Common myeloid progenitor, CD34-positive (primary cell): Measurements from ENCODE around the gene RAB9A. TPM values are rescaled to one million over a fixed set of nuclear protein-coding genes. Genes with fewer than 3 reads are reported as not detected.
"Not testable (repeated sequence)": the region's sequence is repeated elsewhere in the genome, so short reads cannot be mapped to it uniquely, and the experiment has no call there.

Experiments used
- CTCF ChIA-PET: fragments of 350-600 bp; sonication (Branson Sonifier 250); formaldehyde crosslinking; loops from one replicate; lab custom pipeline; 2021; ENCODE audit warnings: antibody characterized with exemption; lab: Charles Lee
- POLR2A ChIA-PET: fragments of 350-600 bp; sonication (Branson Sonifier 250); formaldehyde crosslinking; loops from one replicate; lab custom pipeline; 2021; ENCODE audit warnings: antibody characterized with exemption; lab: Charles Lee
- DNase-seq, 3 donors: peaks; one replicate each; pipeline versions ENCODE4 v3.0.0 to v3.0.0-alpha.2; 2013
- H3K27ac ChIP-seq, 2 experiments: 1 replicate in 1 of 2; 2 replicates in 1 of 2; pipeline ENCODE4 v1.7.0; 2013; ENCODE audit warnings: inconsistent platforms in 2 of 2, low read length in 2 of 2, mild to moderate bottlenecking in 2 of 2, low read depth in 1 of 2, moderate library complexity in 1 of 2; ENCODE audit not compliant: severe bottlenecking in 2 of 2, insufficient read depth in 1 of 2, poor library complexity in 1 of 2
- H3K27me3 ChIP-seq, 5 experiments: replicated peaks in 2 of 5; 1 replicate in 3 of 5; 2 replicates in 2 of 5; pipeline versions ENCODE4 v1.6.1 to v1.7.0; 2013; ENCODE audit warnings: low read length in 4 of 5, mild to moderate bottlenecking in 2 of 5, moderate library complexity in 2 of 5, inconsistent platforms in 1 of 5; ENCODE audit not compliant: insufficient read depth in 5 of 5, control insufficient read depth in 4 of 5
- H3K36me3 ChIP-seq, 4 experiments: 1 replicate in 2 of 4; 2 replicates in 2 of 4; pipeline versions ENCODE4 v1.6.1 to v1.7.0; 2013; ENCODE audit warnings: low read length in 3 of 4, control low read depth in 1 of 4, mild to moderate bottlenecking in 1 of 4; ENCODE audit not compliant: control insufficient read depth in 4 of 4, insufficient read depth in 4 of 4
- H3K4me1 ChIP-seq, 4 experiments: 1 replicate in 3 of 4; 2 replicates in 1 of 4; pipeline versions ENCODE4 v1.6.1 to v1.7.1; 2013; ENCODE audit warnings: low read length in 3 of 4, mild to moderate bottlenecking in 3 of 4, control low read depth in 1 of 4, inconsistent platforms in 1 of 4, moderate library complexity in 1 of 4; ENCODE audit not compliant: control insufficient read depth in 4 of 4, insufficient read depth in 4 of 4; ENCODE audit errors: control extremely low read depth in 1 of 4
- H3K4me3 ChIP-seq, 7 experiments: 1 replicate in 4 of 7; 2 replicates in 3 of 7; pipeline versions ENCODE4 v1.5.1 to v1.7.0; 2013; ENCODE audit warnings: mild to moderate bottlenecking in 7 of 7, low read length in 6 of 7, moderate library complexity in 6 of 7, inconsistent platforms in 2 of 7, low read depth in 2 of 7, control low read depth in 1 of 7; ENCODE audit not compliant: insufficient read depth in 4 of 7, control insufficient read depth in 1 of 7; ENCODE audit errors: extremely low read depth in 1 of 7
- H3K9me3 ChIP-seq, 5 experiments: 1 replicate in 4 of 5; 2 replicates in 1 of 5; pipeline versions ENCODE4 v1.6.1 to v1.7.1; 2013; ENCODE audit warnings: low read length in 4 of 5, mild to moderate bottlenecking in 2 of 5, inconsistent platforms in 1 of 5, low read depth in 1 of 5, moderate library complexity in 1 of 5; ENCODE audit not compliant: control insufficient read depth in 4 of 5, insufficient read depth in 2 of 5; ENCODE audit errors: control extremely low read depth in 1 of 5
- WGBS: methylation state at CpG from one replicate; pipeline ENCODE4 v1.1.5; 2013; ENCODE audit not compliant: insufficient coverage; 5-methylcytosine and 5-hydroxymethylcytosine counted together
- polyA plus RNA-seq: library from polyadenylated mRNA; unstranded; fragments of 120-200 nt; gene quantifications from one replicate; pipeline ENCODE4 v1.2.1, GENCODE V29; 2013

RAB9A gene
- polyA plus RNA-seq, result 22.9 TPM

GRCh38 chrX:13688958-13689740 is at the start of gene RAB9A:
TSS of gene RAB9A (plus strand) at chrX:13689128. CDS start at chrX:13708747, 19,619 bp downstream.
- WGBS, result under 1% methylated on average over 47 of the region's 68 CpGs
- Histone ChIP-seq H3K27me3 (peaks cover 0 to 24% (median 0%) of the 10 kb centered on the region in 5 experiments), H3K9me3 (no peaks in the 10 kb centered on the region), H3K36me3 (no peaks in the 10 kb centered on the region), H3K4me3 (peak within 1 kb of the TSS; percentile 40 to 90 (median 74)), H3K4me1 (peaks cover 2 to 21% (median 12%) of the 10 kb centered on the region in 4 experiments), H3K27ac (peak within 1 kb of the TSS; percentile 54 to 83)
- ChIA-PET POLR2A (interaction anchor here (2.1 kb wide), 1 partner anchor 46 kb away, joined by 5 read pairs; the partner anchor contains the start of genes OFD1 and TRAPPC2), CTCF (interaction anchor here (1.1 to 1.4 kb wide), 2 partner anchors 8 to 57 kb away, joined by 3 read pairs; no protein-coding TSS in a partner anchor)
- DNase-seq, result peak; percentile 55 to 72 (median 68)

- WGBS, result no CpG with 5 or more reads among the region's 4 CpGs
- H3K27ac ChIP-seq, POLR2A ChIA-PET, H3K4me3 ChIP-seq, DNase-seq, H3K36me3 ChIP-seq, H3K4me1 ChIP-seq, H3K27me3 ChIP-seq: not testable (repeated sequence)
- CTCF ChIA-PET, result interaction anchor here (1.5 kb wide), 1 partner anchor 135 kb away, joined by 5 read pairs; no protein-coding TSS in a partner anchor
- H3K9me3 ChIP-seq, result peaks cover 0 to 11% (median 9%) of the 10 kb centered on the region in 5 experiments
Measured at GRCh38 chrX:13641684-13642083, 47.2 kb upstream of the RAB9A start.

- Histone ChIP-seq H3K27ac (no peak overlapping the region), H3K4me1 (peaks cover 0 to 7% (median 0%) of the 10 kb centered on the region in 4 experiments), H3K9me3 (no peaks in the 10 kb centered on the region), H3K4me3 (no peak overlapping the region), H3K36me3 (no peaks in the 10 kb centered on the region), H3K27me3 (no peaks in the 10 kb centered on the region)
- ChIA-PET POLR2A (interaction anchor here (0.6 kb wide), 1 partner anchor 97 kb away, joined by 3 read pairs; no protein-coding TSS in a partner anchor), CTCF (interaction anchor here (0.7 to 4.7 kb wide), 14 partner anchors 9 to 384 kb away, joined by 3 to 62 read pairs (median 4); partner anchors contain the start of gene GEMIN8)
- no peak for DNase-seq
- 59% methylated on average over 6 of the region's 9 CpGs for WGBS
Measured at GRCh38 chrX:13645464-13646153, 43.3 kb upstream of the RAB9A start.

- no peak overlapping the region for H3K4me3 ChIP-seq
- WGBS, result 8% methylated on average over 2 of the region's 3 CpGs
- no peaks in the 10 kb centered on the region for H3K36me3 ChIP-seq
- no peaks in the 10 kb centered on the region for H3K27me3 ChIP-seq
- peak in 2 of 3 donors; percentile 50 to 60 for DNase-seq
- CTCF ChIA-PET, result interaction anchor here (0.6 to 4.7 kb wide), 15 partner anchors 9 to 383 kb away, joined by 3 to 62 read pairs (median 4); partner anchors contain the start of gene GEMIN8
- no peak overlapping the region for H3K27ac ChIP-seq
- POLR2A ChIA-PET, result interaction anchor here (0.6 kb wide), 1 partner anchor 97 kb away, joined by 3 read pairs; no protein-coding TSS in a partner anchor
- H3K4me1 ChIP-seq, result peaks cover 0 to 7% (median 0%) of the 10 kb centered on the region in 4 experiments
- H3K9me3 ChIP-seq, result no peaks in the 10 kb centered on the region
Measured at GRCh38 chrX:13646154-13646549, 42.8 kb upstream of the RAB9A start.

- Histone ChIP-seq H3K4me1 (peaks cover 5 to 13% (median 7%) of the 10 kb centered on the region in 4 experiments), H3K27ac (peak overlapping the region in 1 of 2 experiments; percentile 81), H3K36me3 (no peaks in the 10 kb centered on the region), H3K27me3 (no peaks in the 10 kb centered on the region), H3K9me3 (no peaks in the 10 kb centered on the region), H3K4me3 (no peak overlapping the region)
- peak; percentile 80 to 94 (median 90) for DNase-seq
- WGBS, result 65% methylated on average over 8 of the region's 8 CpGs
- ChIA-PET POLR2A (no interaction called here), CTCF (interaction anchor here (2.7 to 4.7 kb wide), 2 partner anchors 138 to 142 kb away, joined by 11 to 62 read pairs; no protein-coding TSS in a partner anchor)
Measured at GRCh38 chrX:13647709-13648212, 41.2 kb upstream of the RAB9A start.

- 67% methylated on average over 1 of the region's 2 CpGs for WGBS
- CTCF ChIA-PET, H3K27me3 ChIP-seq, H3K4me3 ChIP-seq, H3K9me3 ChIP-seq, POLR2A ChIA-PET, H3K36me3 ChIP-seq: not testable (repeated sequence)
- peaks cover 5 to 13% (median 9%) of the 10 kb centered on the region in 4 experiments for H3K4me1 ChIP-seq
- H3K27ac ChIP-seq, result peak overlapping the region in 1 of 2 experiments; percentile 81
- peak in 2 of 3 donors; percentile 7 to 35 for DNase-seq
Measured at GRCh38 chrX:13648336-13648735, 40.6 kb upstream of the RAB9A start.
